Measurements from ENCODE around the gene RBM23.

DNA sequence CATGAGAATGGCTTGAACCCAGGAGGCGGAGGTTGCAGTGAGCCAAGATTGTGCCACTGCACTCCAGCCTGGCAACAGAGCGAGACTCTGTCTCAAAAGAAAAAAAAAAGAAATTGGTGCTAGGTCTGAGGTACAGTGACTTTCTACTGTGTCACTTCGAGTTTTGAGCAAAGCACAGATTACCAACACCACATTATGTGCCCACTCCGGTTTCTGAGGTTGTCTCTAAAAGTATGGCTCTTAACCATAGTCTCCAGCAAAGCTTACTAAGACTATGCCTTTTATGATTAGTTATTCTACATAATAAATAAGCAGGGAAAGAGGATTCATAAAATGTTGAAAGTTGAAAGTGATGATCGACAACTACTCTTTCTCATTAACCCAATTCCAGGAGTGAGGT lies 8.0 kb downstream of the RBM23 start:
- TF ChIP-seq, protein P1, sequence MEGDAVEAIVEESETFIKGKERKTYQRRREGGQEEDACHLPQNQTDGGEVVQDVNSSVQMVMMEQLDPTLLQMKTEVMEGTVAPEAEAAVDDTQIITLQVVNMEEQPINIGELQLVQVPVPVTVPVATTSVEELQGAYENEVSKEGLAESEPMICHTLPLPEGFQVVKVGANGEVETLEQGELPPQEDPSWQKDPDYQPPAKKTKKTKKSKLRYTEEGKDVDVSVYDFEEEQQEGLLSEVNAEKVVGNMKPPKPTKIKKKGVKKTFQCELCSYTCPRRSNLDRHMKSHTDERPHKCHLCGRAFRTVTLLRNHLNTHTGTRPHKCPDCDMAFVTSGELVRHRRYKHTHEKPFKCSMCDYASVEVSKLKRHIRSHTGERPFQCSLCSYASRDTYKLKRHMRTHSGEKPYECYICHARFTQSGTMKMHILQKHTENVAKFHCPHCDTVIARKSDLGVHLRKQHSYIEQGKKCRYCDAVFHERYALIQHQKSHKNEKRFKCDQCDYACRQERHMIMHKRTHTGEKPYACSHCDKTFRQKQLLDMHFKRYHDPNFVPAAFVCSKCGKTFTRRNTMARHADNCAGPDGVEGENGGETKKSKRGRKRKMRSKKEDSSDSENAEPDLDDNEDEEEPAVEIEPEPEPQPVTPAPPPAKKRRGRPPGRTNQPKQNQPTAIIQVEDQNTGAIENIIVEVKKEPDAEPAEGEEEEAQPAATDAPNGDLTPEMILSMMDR (IDR thresholded peaks at IDR 0.05; ENCODE audit: poor library complexity, severe bottlenecking) = no peak
- no peak for TF ChIP-seq EP300 (conservative IDR thresholded peaks at IDR 0.05; ENCODE audit: poor library complexity, severe bottlenecking)
